T1000 (cell line): ENCODE data around the gene OTOA.
"Not testable (repeated sequence)": the region's sequence is repeated elsewhere in the genome, so short reads cannot be mapped to it uniquely, and the experiment has no call there.

ENCODE experiments used
- DNase-seq: peaks from one replicate; lab custom pipeline; 2025; ENCODE audit warnings: mixed read lengths; lab: John Stamatoyannopoulos, UW

Gene OTOA

DNA sequence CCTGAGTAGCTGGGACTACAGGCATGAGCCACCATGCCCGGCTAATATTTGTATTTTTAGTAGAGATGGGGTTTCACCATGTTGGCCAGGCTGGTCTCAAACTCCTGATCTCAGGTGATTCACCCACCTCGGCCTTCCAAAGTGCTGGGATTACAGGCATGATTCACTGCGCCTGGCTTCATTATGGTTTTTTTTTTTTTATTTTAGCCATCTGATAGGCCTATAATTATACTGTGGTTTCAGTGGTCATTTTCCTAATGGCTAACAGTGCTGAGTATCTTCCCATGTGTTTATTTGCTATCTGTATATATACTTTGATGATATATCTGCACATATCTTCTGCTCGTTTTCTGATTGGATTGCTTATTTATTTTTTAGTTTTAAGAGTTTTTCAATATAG lies 10.7 kb downstream of the OTOA start:
- DNase-seq, result not testable (repeated sequence)

DNA sequence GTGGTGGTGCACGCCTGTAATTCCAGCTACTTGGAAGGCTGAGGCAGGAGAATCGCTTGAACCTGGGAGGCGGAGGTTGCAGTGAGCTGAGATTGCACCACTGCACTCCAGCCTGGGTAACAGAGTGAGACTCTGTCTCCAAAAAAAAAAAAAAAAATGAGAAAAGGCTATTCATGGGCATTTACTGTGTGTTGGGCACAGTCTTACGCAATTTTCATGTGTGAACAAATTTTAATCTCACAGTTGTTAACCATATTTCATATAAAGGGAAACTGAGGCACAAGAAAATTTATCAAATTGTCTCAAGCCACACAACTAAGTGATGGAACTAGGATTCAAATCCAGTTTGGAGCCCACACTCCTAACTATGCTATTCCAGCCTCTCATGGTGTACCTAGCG lies 16.9 kb downstream of the OTOA start:
- not testable (repeated sequence) for DNase-seq

DNA sequence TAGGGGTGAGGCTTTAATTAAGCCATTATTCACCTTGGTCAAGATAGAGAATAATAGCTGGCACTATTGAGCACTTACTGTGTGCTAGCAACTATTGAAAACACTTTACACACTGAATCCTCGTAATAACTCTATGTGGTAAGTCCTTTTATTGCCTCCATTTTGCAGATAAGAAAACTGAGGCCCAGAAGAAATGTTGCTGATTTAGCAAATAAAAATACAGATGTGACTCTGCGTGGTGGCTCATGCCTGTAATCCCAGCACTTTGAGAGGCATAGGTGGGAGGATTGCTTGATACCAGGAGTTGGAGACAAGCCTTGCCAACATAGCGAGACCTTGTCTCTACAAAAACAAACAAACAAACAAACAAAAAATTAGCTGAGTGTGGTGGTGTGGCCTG lies 19.4 kb downstream of the OTOA start:
- no peak for DNase-seq

DNA sequence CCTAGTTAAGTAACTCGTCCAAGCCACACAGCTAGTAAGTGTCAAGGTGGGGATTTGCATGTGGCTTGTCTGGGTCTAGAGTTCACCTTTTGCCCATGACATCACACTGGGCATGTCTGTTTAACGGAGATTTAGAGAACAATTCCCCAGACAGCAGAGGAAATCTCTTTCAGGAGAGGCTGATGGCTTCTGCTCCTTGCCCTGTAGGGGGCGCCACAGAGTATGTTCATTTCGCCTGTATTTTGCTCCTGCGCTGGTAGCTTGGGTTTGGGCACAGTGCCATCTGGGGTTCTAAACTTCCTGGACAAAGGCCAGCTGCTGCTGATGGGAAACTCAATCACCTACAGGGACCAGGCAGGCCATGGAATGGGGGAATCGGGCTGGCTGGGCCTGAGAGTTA lies 20.4 kb downstream of the OTOA start:
- DNase-seq, result no peak

DNA sequence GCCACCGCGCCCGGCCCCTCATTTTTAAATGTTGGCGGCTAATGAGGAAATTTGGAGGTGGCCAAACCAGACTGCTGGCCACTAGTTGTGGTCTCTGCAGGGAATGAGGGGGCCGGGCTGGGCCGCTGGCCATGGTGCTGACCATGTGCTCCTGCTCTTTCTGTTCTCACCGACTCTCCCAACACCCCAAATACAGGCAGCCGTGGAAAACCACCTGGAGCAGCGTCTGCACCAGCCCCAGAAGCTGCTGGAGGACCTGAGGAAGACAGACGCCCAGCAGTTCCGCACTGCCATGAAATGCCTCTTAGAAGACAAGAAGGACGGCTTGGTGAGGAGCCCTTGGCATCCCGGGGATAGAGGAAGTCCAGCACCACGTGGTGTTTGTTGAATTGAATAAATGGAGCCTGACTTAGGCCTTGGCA lies 21.3 kb downstream of the OTOA start:
- no peak for DNase-seq

DNA sequence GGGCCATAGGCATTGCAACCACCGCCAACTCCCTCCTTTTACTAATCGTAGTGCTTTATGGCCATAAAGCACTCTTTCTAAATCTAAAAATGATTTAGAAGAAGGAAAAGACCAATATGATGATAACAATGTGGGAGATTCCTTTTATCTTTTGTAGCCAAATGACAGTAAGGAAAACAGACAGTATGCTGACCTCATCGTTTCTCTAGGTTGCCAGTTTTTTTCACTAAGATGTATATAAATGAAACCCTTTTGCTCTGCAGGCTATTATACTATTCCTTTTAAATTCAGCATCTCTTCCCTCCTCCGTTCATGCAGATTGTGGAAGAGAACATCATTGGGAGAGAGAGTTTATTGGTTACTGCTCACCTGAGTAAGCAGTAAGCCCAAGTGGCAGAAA lies 25.3 kb downstream of the OTOA start:
- DNase-seq, result no peak

DNA sequence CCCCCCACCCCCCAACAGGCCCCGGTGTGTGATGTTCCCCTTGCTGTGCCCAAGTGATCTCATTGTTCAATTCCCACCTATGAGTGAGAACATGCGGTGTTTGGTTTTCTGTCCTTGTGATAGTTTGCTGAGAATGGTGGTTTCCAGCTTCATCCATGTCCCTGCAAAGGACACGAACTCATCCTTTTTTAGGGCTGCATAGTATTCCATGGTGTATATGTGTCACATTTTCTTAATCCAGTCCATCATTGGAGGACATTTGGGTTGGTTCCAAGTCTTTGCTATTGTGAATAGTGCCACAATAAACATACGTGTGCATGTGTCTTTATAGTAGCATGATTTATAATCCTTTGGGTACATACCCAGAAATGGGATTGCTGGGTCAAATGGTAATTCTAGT lies 27.2 kb downstream of the OTOA start:
- not testable (repeated sequence) for DNase-seq

DNA sequence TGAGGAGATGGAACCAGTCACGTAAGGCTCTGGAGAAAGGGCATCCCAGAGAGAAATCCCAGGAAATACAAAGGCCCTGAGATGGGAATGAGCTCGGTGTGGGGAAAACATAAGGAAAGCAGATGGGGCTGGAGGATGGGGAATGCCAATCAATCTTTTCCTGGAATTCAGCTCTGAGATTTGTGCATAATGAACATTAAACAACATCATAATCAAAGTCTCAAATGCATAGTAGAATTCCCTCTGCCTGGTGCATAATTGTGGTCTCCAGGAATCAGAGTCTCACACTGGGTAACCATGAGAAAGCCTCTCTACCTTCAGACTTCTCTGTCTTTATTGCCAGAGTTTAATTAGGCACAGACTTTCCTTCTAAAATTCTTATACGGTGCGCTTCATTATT lies 30.8 kb downstream of the OTOA start:
- DNase-seq, result no peak

DNA sequence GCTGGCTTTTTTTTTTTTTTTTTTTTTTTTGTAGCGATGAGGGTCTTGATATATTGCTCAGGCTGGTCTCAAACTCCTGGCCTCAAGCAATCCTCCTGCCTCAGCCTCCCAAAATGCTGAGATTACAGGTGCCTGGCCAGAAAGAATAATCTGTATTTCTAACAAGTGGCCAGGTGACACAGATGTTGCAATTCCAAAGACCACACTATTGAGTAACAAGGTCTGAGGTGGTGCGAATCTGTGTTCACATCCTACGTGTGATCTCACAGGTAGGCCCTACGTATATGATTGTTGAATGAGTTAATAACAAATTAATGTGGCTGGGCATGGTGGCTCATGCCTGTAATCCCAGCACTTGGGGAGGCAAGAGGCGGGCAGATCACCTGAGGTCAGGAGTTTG lies 33.3 kb downstream of the OTOA start:
- no peak for DNase-seq

DNA sequence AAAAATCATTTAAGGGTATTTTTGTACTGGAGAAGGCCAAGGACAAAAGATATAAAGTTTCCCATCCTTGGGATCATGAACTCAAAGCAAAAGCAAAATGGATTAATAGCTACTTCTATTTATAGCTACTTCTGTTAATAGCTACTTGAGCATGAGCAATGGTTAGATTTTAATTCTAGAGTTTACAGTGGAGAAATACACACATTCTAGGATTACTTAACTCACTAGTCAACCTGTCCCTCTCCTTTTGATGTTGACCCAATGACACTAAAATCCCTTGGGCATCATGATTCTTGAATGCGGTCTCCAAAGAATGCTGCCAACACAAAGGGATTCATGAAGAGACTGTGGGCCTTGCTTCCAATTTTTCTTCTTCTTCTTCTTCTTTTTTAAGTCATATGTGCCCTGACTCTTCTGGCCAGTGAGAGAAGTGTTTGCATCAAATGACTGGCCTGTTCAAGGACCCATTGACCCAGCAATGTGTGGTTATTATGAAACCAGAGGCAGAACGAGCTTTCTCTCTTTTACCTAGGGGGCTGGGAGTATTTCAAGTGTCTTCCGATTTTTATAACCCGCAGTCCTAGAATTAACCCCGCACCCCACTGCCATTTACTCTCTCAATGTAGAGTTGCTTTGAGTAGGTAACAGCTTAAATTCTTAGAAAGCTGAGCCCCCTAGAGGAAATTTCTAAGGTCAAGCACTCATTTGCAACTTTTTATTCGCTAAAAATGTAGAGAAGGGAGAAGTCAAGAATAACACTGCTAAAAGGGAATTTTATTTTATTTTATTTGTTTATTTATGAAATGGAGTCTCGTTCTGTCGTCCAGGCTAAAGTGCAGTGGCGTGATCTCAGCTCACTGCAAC lies 34.6 kb downstream of the OTOA start:
- no peak for DNase-seq

DNA sequence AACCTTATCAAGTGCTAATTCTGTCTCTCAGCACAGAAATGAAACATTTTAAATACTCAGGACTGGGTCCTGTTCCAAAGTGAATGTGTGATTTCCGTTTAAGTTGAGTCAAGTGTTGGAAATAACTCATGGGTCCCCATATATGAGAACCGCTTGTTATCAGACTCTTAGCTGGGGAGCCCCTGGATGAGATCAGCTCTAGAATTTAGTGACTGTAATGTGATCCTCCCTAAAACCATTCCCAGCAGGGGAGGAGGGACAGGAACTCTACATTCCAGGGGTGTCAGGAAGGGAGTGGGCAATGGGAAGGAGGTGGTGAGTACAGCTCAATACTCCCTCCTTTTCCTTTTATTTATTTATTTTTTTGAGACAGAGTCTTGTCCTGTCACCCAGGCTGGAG lies 37.5 kb downstream of the OTOA start:
- DNase-seq, result no peak

DNA sequence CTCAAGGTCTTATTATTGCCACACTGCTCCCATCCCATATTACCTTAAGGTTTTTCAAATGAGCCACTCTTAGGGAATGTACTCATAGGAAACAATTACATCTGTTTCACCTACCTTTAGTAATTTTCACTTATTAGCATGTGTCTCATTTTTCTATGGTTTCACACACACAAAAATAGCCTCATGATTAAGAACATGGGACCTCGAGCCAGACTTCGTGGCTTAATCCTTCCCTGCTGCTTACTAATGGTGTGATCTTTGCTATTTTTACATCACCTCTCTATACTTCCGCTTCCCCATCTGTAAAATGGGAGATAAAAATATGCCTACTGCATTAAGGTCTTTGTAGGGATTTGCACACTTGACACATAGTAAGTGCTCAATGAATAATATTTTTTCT lies 38.5 kb downstream of the OTOA start:
- DNase-seq, result no peak

DNA sequence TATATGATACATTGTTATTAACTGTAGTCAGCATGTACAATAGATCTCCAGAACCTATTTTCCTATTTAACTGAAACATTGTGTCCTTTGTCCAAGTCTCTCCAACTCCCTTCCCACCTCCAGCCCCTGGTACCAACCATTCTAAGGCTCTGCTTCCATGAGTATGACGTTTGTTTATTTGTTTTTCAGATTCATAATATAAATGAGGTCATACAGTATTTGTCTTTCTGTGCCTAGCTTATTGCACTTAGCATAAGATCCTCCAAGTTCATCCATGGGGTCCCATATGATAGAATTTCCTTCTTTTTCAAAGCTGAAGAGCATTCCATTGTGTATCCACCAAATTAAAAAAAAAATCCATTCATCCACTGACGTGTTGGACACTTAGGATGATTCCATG lies 39.4 kb downstream of the OTOA start:
- DNase-seq, result no peak

DNA sequence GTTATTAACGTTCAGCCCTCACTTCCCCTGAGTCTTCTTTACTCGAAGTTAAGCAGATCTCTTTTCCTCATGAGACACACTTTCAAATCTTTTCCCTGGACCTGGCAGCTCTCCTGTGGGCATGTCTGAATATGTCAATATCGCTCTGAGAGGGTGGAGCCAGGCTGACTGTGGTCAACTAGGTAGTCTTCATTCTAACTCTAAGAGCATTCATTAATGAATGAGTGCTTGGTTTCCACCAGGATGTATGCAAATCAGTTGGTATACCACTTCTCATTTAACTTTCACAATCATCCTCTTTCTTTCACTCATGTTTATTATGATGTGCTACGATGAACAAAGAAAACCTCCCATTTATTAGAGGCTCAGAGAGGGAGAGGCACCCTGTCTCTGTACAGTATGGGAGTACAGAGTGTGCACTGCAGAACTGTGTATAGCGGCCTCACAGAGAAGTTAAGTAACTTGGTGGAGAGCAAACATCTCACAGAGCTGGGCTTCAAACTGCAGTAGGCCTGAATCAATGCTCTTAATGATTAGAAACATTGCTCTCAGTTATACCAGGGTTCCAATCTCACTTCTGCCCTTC lies 39.9 kb downstream of the OTOA start:
- DNase-seq, result no peak

DNA sequence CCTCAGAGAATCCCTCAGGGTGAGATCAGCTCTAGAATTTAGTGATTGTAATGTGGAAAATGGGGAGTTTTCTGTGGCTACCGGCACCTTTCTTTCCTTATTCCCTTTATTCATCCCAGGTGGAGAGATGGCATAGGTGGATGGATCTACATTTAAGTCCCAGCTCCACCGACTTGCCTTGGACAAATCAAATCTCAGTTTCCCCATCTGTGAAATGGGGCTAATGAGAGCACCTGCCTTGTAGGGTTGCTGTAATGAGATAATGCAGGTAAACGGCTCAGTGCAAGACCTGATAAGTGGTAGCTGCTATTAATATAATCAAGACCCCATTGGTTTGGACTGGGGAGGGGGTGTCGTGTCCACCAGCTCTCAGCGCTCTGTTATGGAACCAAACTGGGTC lies 40.5 kb downstream of the OTOA start:
- DNase-seq, result no peak

DNA sequence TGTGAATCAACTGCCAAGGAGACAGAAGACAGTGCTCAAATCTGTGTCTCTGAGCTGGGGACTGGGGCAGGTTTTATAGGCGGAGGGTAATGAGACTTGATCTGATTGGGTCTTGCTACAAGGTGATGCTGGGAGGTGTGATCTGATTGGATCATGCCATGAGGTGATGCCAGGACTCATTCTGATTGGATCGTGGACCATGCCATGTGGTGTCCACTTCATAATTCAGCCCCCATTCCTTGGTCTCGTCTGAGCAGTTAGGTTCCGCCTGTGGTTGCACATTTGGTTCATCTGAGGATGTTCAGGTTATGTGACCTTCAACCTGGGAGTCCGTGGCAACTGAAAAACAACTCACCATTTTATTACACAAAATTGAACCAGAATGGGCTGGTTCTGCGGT lies 41.0 kb downstream of the OTOA start:
- no peak for DNase-seq

DNA sequence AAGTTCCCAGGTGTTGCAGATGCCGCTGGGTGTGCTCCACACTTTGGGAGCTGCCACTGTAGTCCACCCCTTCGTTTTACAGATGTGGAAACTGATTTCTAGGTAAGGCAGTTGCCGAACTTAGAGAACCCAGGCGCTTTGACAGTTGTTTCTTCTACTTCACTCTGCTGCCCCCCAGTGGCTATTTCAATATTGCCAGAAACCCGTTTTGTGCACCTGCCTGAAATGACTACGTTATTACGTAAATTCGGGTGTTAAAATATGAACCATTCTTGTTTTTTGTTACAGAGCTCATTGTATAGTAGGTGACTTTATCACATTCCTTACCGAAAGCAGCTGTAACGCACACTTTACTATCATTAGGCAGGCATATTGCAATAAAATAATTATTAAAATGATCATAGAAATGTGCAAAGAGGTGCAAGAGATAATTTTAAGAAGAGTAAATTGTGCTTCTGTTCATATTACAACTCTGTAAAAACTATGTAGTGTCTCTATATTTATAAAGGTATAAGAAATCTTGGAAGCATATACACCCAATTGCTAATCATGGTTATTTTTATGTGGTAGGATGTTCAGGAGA lies 44.9 kb downstream of the OTOA start:
- peak; percentile 25 for DNase-seq

DNA sequence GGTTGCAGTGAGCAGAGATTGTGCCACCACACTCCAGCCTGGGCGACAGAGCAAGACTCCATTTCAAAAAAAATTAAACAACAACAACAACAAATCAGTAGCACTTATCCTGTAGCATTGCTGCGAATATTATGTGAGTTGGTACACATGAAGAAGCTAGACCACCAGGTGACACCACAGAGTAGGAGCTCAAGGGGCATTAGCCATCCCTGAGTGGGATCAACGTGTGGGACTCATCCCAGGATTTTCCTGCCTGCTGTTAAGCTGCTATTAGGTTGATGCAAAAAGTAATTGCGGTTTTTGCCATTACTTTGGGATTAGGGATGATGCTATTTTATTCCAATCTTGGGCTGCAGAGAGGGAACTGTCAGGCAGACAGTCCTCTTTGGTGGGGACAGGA lies 47.2 kb downstream of the OTOA start:
- no peak for DNase-seq

DNA sequence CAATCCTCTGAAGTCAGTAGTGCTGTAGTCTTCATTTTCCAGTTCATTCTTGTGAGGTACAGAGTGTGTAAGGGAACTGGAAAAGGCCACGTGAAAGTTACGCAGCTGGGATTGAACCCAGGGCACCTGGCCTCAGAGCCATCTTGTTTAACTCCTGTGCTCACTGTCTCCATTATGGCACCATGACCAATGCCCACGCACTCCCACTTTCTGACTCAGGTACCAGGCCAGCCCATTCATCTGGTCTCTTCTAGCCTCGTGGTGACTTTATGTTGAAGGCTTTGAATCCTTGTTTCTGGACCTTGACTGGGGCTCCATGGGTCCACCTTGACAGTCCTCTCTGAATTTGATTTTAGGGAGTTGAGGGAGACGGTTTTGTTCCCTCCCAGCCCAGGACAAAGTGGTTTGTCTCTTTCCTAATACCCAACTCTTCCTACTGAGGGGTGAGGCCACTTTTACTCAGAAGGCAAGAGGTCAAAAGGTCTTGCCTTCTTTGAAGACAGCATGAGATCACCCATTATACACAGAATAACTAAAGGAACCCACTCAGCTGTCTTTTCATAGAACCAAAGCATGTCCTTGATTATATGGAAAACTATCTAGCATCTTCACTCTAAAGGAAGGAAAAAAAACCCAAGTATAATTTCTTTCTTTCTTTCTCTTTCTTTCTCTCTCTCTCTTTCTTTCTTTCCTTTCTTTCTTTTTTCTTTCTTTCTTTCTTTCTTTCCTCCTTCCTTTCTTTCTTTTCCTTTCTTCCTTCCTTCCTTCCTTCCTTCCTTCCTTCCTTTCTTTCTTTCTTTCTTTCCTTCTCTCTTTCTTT lies 50.0 kb downstream of the OTOA start:
- no peak for DNase-seq

DNA sequence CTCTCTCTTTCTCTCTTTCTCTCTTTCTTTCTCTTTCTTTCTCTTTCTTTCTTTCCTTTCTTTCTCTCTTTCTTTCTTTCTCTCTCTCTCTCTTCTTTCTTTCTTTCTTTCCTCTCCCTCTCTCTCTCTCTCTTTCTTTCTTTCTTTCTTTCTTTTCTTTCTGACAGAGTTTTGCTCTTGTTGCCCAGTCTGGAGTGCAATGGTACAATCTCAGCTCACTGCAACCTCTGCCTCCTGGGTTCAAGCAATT lies 50.5 kb downstream of the OTOA start:
- not testable (repeated sequence) for DNase-seq

DNA sequence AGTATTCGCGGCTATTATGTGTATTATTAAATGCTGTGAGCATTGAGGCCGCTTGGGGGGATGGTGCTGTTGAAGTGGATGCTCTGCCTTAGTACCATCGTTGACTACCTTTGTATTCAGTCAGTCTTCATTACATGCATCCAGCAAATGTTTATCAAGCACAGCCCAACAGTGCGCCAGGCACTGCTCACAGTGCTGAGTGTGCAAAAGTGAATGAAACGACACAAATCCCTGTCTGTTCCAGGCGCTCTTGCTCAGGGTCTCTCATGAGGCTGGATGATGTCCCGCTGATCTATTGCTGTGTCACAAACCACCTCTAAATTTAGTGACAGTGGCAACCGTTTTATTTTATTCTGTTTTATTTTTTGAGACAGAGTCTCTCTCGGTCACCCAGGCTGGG lies 53.8 kb downstream of the OTOA start:
- no peak for DNase-seq

DNA sequence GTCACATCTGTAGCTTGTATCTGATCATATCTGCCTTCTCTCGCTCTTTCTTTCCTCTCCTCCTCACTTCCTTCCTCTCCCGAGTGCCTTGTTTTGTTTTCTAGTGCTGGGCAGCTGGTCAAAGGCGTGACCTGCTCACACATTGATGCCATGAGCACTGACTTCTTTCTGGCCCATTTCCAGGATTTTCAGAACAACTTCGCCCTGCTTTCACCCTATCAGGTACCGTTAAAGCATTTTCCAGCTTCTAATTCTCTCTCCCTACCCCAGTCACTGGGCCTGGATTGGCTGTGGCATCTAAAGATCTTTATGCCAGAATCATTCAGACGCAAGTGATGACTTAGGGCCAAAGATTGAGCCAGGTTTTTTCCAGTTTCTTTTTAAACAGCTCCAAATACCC lies 55.5 kb downstream of the OTOA start:
- no peak for DNase-seq

DNA sequence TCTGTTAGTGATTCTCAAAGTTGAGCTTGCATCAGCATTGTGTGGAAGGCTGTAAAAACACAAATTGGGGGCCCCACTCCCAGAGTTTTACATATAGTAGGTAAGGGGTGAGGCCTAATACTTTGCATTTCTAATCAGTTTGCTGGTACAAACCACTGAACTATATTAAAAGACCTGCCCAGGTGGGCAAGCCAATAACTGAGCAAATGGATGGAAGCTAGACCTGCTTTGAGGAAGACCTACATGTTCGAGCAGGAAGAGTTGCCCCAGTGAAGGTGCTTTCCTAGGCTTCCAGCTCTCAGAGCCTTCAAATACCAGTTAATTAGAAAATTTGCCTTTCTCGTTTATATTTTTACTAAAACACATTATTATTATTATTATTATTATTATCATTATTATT lies 56.8 kb downstream of the OTOA start:
- no peak for DNase-seq
